Activated naive CD4-positive, alpha-beta T cell (primary cell): ENCODE data around the gene DSCAML1.

Experiments used
- DNase-seq, 4 experiments: peaks; one replicate each; lab custom pipeline; 2025; lab: John Stamatoyannopoulos, UW

The DSCAML1 gene

DNA sequence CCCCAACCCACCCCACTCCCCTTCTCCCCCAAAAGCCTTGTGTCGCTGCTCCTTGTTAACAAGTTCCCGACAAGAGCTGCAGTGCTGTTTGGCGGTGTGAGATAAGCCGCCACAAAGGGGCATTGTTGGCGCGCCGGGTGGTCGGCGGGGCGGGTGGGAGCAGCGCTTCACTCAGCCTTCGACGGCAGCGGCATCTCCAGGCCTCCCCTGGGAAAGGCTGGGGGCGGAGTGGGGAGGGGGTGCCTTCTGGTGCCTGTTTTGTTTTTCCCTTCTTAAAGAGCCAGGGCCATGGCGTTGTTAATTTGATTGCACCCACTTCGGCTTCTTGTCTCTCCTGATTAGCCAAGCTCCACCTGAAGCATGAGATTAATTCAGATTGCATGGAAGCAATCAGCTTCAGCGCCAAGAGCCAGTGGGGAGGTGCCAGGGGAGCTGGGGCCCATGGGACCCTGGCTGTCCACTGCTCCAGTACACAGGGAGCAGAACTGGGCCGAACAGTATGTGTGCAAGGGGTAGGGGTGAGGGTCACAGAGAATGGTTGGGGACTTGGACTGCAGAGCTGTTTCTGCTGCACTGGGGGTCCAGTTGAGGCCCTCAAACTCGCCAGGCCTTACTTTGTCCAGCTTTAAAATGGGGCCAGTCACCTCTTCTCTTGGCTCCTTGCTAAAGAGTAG, 304.3 kb downstream of the DSCAML1 start:
- no peak for DNase-seq

- DNase-seq, result no peak
These were observed 306.1 kb downstream of the DSCAML1 start for GRCh38 chr11:117490911-117491310.

DNA sequence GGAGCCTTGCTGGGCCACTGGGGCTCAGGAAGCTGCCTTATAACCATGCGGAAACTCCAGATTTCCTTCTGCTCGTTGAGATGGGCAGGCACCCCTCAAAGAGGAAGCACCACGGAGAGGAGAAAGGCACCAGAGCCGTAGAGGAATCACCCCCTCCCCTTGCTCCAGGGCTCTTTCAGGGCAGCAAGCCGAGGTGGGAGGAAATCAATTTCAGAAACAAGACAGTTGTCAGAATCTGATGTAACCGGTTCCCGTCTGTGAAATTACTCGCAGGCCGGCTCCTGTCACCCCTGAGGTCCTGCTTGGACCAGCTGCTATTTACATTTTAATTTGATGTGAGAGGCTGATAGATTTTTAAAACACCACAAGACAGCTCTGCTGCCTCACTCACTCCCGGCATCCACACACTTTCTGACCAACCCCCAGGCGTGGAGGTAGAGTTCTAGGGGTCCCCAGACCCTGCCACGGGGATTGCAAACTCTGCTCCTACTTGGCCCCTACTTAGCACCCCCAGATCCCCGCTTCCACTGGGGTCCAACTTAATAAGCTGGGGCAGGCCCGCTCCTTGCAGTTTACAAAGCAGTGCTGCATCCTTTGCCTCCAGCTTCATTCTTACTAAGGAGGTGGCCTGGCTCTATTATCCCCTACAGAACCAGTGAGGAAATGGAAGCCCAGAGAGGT, 306.9 kb downstream of the DSCAML1 start:
- DNase-seq, result no peak

GRCh38 chr11:117488996-117489952, 307.7 kb downstream of the DSCAML1 start:
- no peak for DNase-seq

- no peak for DNase-seq
These were observed 311.0 kb downstream of the DSCAML1 start for GRCh38 chr11:117486059-117486458.

GRCh38 chr11:117484156-117484555, 312.9 kb downstream of the DSCAML1 start:
- DNase-seq, result no peak

GRCh38 chr11:117483372-117483771, 313.6 kb downstream of the DSCAML1 start:
- no peak for DNase-seq

GRCh38 chr11:117482881-117483280, 314.1 kb downstream of the DSCAML1 start:
- DNase-seq, result no peak

GRCh38 chr11:117481885-117482284, 315.1 kb downstream of the DSCAML1 start:
- no peak for DNase-seq

DNA sequence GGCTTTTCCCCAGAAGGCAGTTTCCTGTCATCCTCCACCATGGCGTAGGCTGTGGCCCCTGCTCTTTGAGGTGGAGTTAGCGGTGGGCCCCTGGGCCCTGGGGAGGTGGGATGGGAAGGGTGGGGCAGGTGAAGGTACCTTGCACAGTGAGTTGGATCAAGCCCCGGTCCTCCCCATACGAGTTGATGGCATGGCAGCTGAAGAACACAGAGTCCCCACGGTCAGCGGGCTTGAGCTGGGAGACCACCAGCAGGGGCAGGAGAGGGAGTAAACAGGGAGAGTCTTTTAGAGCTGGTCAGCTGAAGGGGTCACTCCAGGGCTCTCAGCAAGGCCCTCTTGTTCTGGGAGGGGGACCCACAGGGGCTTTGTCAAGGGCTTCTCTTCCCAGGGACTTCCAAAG, 316.0 kb downstream of the DSCAML1 start:
- DNase-seq, result no peak

GRCh38 chr11:117480221-117480620, 316.8 kb downstream of the DSCAML1 start:
- no peak for DNase-seq

DNA sequence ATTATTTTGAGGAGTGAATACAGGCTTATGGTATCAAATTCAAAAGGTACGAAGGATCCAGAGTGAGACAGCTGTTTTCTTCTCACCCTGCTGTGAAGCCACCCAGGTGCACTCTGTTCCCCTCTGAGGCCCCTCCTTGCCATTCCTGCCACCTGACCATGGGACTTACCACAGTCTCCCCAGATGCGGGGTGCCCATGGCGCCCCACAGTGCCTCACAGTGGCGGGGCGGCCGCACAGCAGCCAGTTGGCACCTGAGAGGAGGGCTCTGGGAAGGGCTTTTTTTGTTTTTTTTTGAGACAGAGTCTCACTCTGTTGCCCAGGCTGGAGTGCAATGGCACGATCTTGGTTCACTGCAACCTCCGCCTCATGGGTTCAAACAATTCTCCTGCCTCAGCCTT, 317.6 kb downstream of the DSCAML1 start:
- no peak for DNase-seq

- DNase-seq, result no peak
These were observed 318.1 kb downstream of the DSCAML1 start for GRCh38 chr11:117478926-117479325.

DNA sequence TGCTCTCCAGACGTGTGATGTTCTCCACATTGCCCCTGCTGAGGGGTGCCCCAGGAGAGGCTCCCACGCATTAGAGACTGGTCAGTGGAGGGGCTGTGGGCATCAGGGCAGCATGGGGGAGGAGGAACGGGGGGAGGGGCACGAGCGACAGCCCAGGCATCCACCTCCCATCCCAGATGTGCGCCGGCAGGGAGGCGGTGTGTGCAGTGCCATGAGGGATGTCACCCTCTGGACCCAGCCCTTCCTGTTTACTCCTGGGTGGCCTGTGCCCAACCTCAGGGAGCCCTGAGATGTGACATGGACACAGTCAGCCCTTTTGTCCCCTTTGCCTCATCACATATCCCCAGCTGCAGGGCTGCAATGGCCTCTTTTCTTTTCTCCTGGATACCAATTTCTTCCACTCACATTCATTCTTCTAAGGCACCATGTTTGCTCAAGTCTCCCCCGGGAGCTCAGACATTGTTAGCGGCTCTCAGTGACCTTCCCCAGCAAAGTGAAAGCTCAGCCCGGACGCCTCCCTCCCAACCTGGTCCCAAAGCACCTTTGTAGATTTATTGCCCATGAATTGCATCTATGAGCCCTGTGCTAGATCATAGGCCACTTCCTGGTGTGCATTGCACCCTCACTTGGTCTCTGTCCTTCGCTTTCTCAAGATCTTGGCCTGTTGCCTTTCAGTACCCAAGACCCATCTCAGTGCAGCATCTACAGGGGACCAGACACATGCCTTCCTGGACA, 318.7 kb downstream of the DSCAML1 start:
- DNase-seq, result no peak

DNA sequence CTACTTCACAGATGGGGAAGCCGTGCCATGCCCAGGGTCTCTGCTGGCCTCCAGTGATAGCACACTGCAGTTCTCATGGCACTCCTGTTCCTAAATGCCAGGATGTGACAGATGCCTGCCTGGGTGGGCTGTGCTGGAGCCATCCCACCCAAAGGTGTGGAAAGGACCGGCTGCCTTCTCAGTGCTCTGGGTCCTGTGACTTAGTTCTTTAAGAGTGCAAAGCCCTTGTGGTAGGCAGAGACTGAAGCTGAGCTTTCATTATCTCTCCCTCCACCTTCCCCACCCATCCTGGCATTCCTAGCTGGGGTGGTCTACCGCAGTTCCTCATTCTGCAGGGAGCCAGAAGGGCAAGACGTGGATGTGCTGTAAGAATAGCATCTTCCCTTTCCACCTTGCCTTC, 319.3 kb downstream of the DSCAML1 start:
- no peak for DNase-seq

DNA sequence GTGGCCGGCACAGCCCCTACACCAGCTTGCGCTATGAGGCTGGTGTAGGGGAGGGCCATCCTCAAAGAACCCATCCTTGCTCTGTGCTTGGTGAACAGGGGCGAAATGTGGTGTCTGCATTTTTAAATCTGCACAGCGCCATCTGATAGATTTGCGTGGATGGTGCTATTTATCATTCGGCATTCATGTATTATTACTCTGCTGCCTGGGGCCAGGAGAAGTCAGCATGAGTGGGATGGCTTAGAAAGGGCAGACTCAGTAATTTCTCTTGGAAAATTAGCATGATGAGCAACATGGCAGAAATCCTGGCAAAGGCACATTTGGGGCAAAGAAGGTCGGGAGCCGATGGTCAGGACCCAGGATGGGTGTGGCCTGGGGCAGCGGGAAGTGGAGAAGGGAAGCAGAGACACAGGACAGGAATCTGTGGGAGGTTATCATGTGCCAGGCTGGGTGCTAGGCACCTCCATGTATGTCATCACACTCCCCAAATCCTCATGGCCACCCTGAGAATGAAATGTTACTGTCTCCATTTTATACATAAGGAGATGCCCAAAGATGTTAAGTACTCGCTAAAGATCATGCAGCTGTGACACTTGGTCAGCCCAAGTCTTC, 320.4 kb downstream of the DSCAML1 start:
- no peak for DNase-seq

DNA sequence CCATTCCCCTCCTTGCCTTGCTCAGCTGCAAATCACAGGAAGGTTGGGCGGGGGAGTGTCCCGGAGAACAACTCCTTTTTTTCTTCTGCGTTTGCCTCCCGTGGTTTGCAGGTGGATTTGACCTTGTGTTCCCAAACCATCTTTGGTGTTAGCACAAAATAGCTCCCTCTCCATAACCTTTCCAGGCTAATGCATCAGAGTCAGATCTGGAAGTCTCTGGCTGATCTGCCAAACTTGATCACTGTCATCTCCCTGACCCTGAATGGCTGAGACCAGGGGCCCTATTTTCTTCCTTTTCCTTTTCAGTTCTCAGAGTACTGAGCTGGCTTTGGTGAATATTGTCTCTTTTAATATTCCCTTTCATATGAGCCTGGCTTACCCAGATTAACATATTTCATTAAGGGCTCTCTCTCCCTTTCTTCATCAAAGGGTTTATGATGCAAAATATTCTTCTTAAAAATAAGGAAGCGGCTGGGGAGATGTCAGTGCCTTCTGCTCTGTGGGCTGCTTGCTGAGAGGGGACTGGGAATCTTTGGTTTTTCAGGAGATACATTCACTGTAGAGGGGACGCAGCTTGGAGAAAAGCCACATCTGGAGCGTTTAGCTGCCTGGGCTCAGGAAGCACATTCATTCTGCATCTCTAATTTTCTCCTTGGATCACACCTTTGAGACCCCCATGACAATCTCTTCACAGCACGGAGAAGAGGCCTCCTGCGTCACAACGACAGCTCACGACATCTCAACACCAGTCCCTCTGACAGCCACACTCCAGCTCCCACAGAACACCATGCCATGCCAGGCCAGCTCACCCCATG, 321.1 kb downstream of the DSCAML1 start:
- no peak for DNase-seq

DNA sequence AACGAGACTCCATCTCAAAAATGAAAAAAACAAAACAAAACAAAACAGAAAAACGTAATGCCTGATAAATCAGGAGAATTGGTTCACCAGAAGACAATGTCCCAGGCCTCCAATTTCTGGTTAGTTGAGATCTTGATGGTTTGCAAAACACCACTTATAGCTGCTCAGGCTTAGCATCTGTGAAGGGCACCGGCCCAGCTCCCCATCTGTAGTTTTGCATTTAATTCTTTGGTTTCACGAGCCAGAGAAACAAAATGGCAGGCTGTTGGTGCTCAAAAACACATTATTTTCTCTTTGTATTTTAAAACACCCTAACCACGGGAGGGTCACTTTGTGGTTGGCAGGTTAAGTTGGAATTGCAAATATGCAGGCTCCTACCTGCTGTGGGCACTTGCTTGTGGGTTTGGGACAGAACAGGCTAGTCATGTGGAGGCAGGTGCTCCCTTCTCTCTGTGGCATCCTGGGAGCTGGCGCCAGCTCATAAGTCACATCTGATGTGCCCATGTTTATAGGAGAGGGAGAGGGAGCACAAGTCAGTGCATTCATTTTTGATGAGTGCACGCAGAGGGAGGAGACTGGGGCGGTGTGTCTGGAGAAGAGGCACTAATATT, 323.4 kb downstream of the DSCAML1 start:
- no peak for DNase-seq

GRCh38 chr11:117471776-117472175, 325.2 kb downstream of the DSCAML1 start:
- DNase-seq, result no peak

GRCh38 chr11:117470576-117470975, 326.4 kb downstream of the DSCAML1 start:
- DNase-seq, result no peak
